Endodermal cell (in vitro differentiated cells): ENCODE results near the gene OOSP2. TPM values are rescaled to one million over a fixed set of nuclear protein-coding genes. Genes with fewer than 3 reads are reported as not detected.

ENCODE experiments used
- DNase-seq: peaks from one replicate; pipeline ENCODE4 v3.0.0-alpha.2; 2017
- H3K27ac ChIP-seq: 2 replicates; pipeline ENCODE4 v1.5.1; 2013; ENCODE audit warnings: mild to moderate bottlenecking, low read depth, low read length, moderate library complexity
- H3K27me3 ChIP-seq: 2 replicates; pipeline ENCODE4 v1.6.1; 2013; ENCODE audit warnings: mild to moderate bottlenecking, low read length, moderate library complexity; ENCODE audit not compliant: insufficient read depth, control insufficient read depth, poor library complexity, severe bottlenecking
- H3K36me3 ChIP-seq: 2 replicates; pipeline ENCODE4 v1.7.0; 2013; ENCODE audit warnings: mild to moderate bottlenecking, low read length, moderate library complexity; ENCODE audit not compliant: control insufficient read depth, insufficient read depth
- H3K4me1 ChIP-seq: one replicate; pipeline ENCODE4 v1.7.0; 2013; ENCODE audit warnings: low read length; ENCODE audit not compliant: control insufficient read depth, insufficient read depth
- H3K4me3 ChIP-seq: 2 replicates; pipeline ENCODE4 v1.5.1; 2013; ENCODE audit warnings: mild to moderate bottlenecking, low read length, moderate library complexity
- H3K9ac ChIP-seq: 2 replicates; pipeline ENCODE4 v1.6.1; 2013; ENCODE audit warnings: mild to moderate bottlenecking, low read length, moderate library complexity; ENCODE audit not compliant: poor library complexity, severe bottlenecking; ENCODE audit errors: extremely low read depth
- H3K9me3 ChIP-seq: 2 replicates; pipeline ENCODE4 v1.6.1; 2013; ENCODE audit warnings: mild to moderate bottlenecking, low read length, moderate library complexity; ENCODE audit not compliant: control insufficient read depth
- H3K27ac Mint-ChIP-seq: 2 replicates; pipeline ENCODE4 v1.8.0; 2020; ENCODE audit warnings: mixed read lengths
- H3K27me3 Mint-ChIP-seq: 2 replicates; pipeline ENCODE4 v1.8.0; 2021; ENCODE audit warnings: mild to moderate bottlenecking, mixed read lengths; ENCODE audit not compliant: insufficient read depth
- H3K36me3 Mint-ChIP-seq: 2 replicates; pipeline ENCODE4 v1.8.0; 2020; ENCODE audit warnings: low read depth, mixed read lengths
- H3K4me1 Mint-ChIP-seq: 2 replicates; pipeline ENCODE4 v1.8.0; 2020; ENCODE audit warnings: mixed read lengths
- H3K4me3 Mint-ChIP-seq: 2 replicates; pipeline ENCODE4 v1.8.0; 2020; ENCODE audit warnings: mild to moderate bottlenecking, moderate library complexity, mixed read lengths
- H3K9me3 Mint-ChIP-seq: 2 replicates; pipeline ENCODE4 v1.8.0; 2020; ENCODE audit warnings: mild to moderate bottlenecking, mixed read lengths
- CTCF ChIP-seq: fragments of 200-600 bp; sonication (generic); conservative IDR thresholded peaks from 2 replicates; pipeline ENCODE4 v1.5.0; 2021; ENCODE audit warnings: antibody characterized with exemption, mild to moderate bottlenecking
- WGBS, 2 experiments: methylation state at CpG; one replicate each; pipeline versions ENCODE4 v1.1.5 to v1.1.7; 2013; ENCODE audit warnings: missing lambda C conversion rate in 2 of 2, mixed read lengths in 1 of 2; ENCODE audit not compliant: insufficient coverage in 1 of 2, insufficient read length in 1 of 2; 5-methylcytosine and 5-hydroxymethylcytosine counted together
- total RNA-seq, 2 donors: library from RNA; stranded (reverse); fragmentation: NEBNext Ultra II Directional in 1 of 2; extraction: Animal tissue kit (Norgen Biotek cat#: 25700) in 1 of 2; gene quantifications; 2 replicates in 1 of 2; 3 replicates in 1 of 2; pipeline ENCODE4 v1.2.1, GENCODE V29; 2021

Gene OOSP2
- total RNA-seq, 2 donors from 2014 or later = not detected

GRCh38 chr11:60088364-60088763 is 48.2 kb downstream of the OOSP2 start, which contains the start of gene MS4A2:
MS4A2 (plus strand) TSS chr11:60088664; CDS start chr11:60088766, 102 bp downstream.
- H3K4me1 ChIP-seq = no peaks in the 10 kb centered on the region
- DNase-seq = no peak
- no peak within 1 kb of the TSS for H3K9ac ChIP-seq
- Mint-ChIP-seq H3K27me3 (no peaks in the 10 kb centered on the region), H3K36me3 (no peaks in the 10 kb centered on the region), H3K9me3 (no peaks in the 10 kb centered on the region), H3K4me1 (peaks cover 6% of the 10 kb centered on the region), H3K27ac (no peak within 1 kb of the TSS), H3K4me3 (no peak within 1 kb of the TSS)
- H3K9me3 ChIP-seq = no peaks in the 10 kb centered on the region
- no peaks in the 10 kb centered on the region for H3K36me3 ChIP-seq
- TF ChIP-seq CTCF = no peak
- 100% methylated on average over 1 of the region's 1 CpG; no CpG with 5 or more reads in 1 of the 2 experiments for WGBS, 2 experiments
- H3K27ac ChIP-seq = no peak within 1 kb of the TSS
- H3K4me3 ChIP-seq = no peak within 1 kb of the TSS
- no peaks in the 10 kb centered on the region for H3K27me3 ChIP-seq

- Mint-ChIP-seq H3K4me3 (no peak overlapping the region), H3K27me3 (no peaks in the 10 kb centered on the region), H3K9me3 (no peaks in the 10 kb centered on the region), H3K27ac (no peak overlapping the region), H3K4me1 (peaks cover 5% of the 10 kb centered on the region), H3K36me3 (no peaks in the 10 kb centered on the region)
- no peaks in the 10 kb centered on the region for H3K27me3 ChIP-seq
- no peak overlapping the region for H3K9ac ChIP-seq
- no peaks in the 10 kb centered on the region for H3K9me3 ChIP-seq
- no peak for DNase-seq
- no peaks in the 10 kb centered on the region for H3K36me3 ChIP-seq
- TF ChIP-seq CTCF = no peak
- H3K4me3 ChIP-seq = no peak overlapping the region
- 83 to 92% methylated on average over 2 to 4 of the region's 4 CpGs for WGBS, 2 experiments
- no peak overlapping the region for H3K27ac ChIP-seq
- H3K4me1 ChIP-seq = no peaks in the 10 kb centered on the region
Measured at GRCh38 chr11:60095477-60096120, 55.4 kb downstream of the OOSP2 start.

- H3K4me3 ChIP-seq = no peak overlapping the region
- Mint-ChIP-seq H3K4me1 (peaks cover 5% of the 10 kb centered on the region), H3K9me3 (no peaks in the 10 kb centered on the region), H3K4me3 (no peak overlapping the region), H3K27ac (no peak overlapping the region), H3K36me3 (no peaks in the 10 kb centered on the region), H3K27me3 (no peaks in the 10 kb centered on the region)
- H3K9ac ChIP-seq = no peak overlapping the region
- H3K4me1 ChIP-seq = no peaks in the 10 kb centered on the region
- no peaks in the 10 kb centered on the region for H3K36me3 ChIP-seq
- no peak for TF ChIP-seq CTCF
- DNase-seq = no peak
- no peaks in the 10 kb centered on the region for H3K9me3 ChIP-seq
- H3K27ac ChIP-seq = no peak overlapping the region
- no peaks in the 10 kb centered on the region for H3K27me3 ChIP-seq
- 89 to 100% methylated on average over 1 of the region's 1 CpG for WGBS, 2 experiments
Measured at GRCh38 chr11:60097189-60097588, 57.0 kb downstream of the OOSP2 start.

Other genes with a start within 250 kb of the OOSP2 start
- 10 to 100 TPM; 52.8 to 58.4 TPM for gene MRPL16, start 229.6 kb upstream of the OOSP2 start, total RNA-seq
- gene CBLIF, start 194.9 kb upstream of the OOSP2 start, total RNA-seq = not detected
- not detected for gene TCN1, start 173.9 kb upstream of the OOSP2 start, total RNA-seq
- not detected for gene OOSP3, start 161.6 kb upstream of the OOSP2 start, total RNA-seq
- not detected for gene OOSP1, start 102.0 kb upstream of the OOSP2 start, total RNA-seq
- not detected for gene OOSP4A, start 76.4 kb upstream of the OOSP2 start, total RNA-seq
- not detected for gene OOSP4B, start 23.2 kb upstream of the OOSP2 start, total RNA-seq
- gene MS4A3, start 16.3 kb downstream of the OOSP2 start, total RNA-seq = not detected
- not detected for gene MS4A2, start 48.3 kb downstream of the OOSP2 start, total RNA-seq
- not detected for gene MS4A6A, start 142.7 kb downstream of the OOSP2 start, total RNA-seq
- gene MS4A4E, start 202.7 kb downstream of the OOSP2 start, total RNA-seq = under 1 TPM in 1 of 2 donors, not detected in 1; 0.31 TPM
- not detected for gene MS4A4A, start 240.3 kb downstream of the OOSP2 start, total RNA-seq